NT2/D1 (cell line): Measurements from ENCODE around the gene FBLN2.

Experiments
- SUZ12 ChIP-seq: IDR thresholded peaks from 2 replicates; pipeline ENCODE4 v1.6.1; 2011; ENCODE audit not compliant: insufficient read length, insufficient read depth; ENCODE audit errors: extremely low read depth
- YY1 ChIP-seq: IDR thresholded peaks from 2 replicates; pipeline ENCODE4 v1.6.1; 2011; ENCODE audit not compliant: insufficient read length, insufficient read depth
- ZNF274 ChIP-seq: IDR thresholded peaks from 2 replicates; pipeline ENCODE4 v1.6.1; 2011; ENCODE audit warnings: mild to moderate bottlenecking, low read depth, low read length

- TF ChIP-seq ZNF274 (no peak), SUZ12 (no peak), YY1 (no peak)
These were observed 97.1 kb downstream of the FBLN2 start for GRCh38 chr3:13645801-13646637.
